HepG2 (cell line): ENCODE measurements around the gene IQGAP2. TPM values are rescaled to one million over a fixed set of nuclear protein-coding genes. Genes with fewer than 3 reads are reported as not detected.
A peak's percentile ranks its signal among the peaks of the same experiment; 100 is the strongest.

Source experiments
- ADNP ChIP-seq: sonication (generic); formaldehyde crosslinking; IDR thresholded peaks from 2 replicates; pipeline ENCODE4 v1.4.0; 2020; ENCODE audit warnings: missing genetic modification reagents
- ARID2 ChIP-seq: sonication (generic); formaldehyde crosslinking; IDR thresholded peaks from 2 replicates; pipeline ENCODE4 v1.8.1; 2022; ENCODE audit warnings: mild to moderate bottlenecking, missing genetic modification reagents, borderline replicate concordance
- CBX1 ChIP-seq: IDR thresholded peaks from one replicate; pipeline ENCODE4 v1.6.1; 2016; ENCODE audit warnings: antibody characterized with exemption, low read depth
- CC2D1A ChIP-seq: sonication (generic); formaldehyde crosslinking; IDR thresholded peaks from 2 replicates; pipeline ENCODE4 v1.8.1; 2023; ENCODE audit warnings: mild to moderate bottlenecking, missing genetic modification reagents
- ETV5 ChIP-seq: IDR thresholded peaks from 2 replicates; pipeline ENCODE4 v1.6.1; 2018; ENCODE audit warnings: missing biosample characterization, missing genetic modification reagents, inconsistent platforms, borderline replicate concordance
- FOXA1 ChIP-seq, 2 experiments: fragments of 450-650 bp in 1 of 2; sonication (generic) in 1 of 2; formaldehyde crosslinking in 1 of 2; IDR thresholded peaks; 2 replicates each; pipeline versions ENCODE4 v1.4.0 to v1.6.1; 2016 to 2020; ENCODE audit warnings: missing genetic modification reagents in 1 of 2
- MIER2 ChIP-seq: IDR thresholded peaks from 2 replicates; pipeline ENCODE4 v1.6.1; 2016; ENCODE audit warnings: missing biosample characterization, missing genetic modification reagents
- MIER3 ChIP-seq: IDR thresholded peaks from 2 replicates; pipeline ENCODE4 v1.6.1; 2016; ENCODE audit warnings: missing compliant biosample characterization, borderline replicate concordance
- MTA3 ChIP-seq: sonication (generic); formaldehyde crosslinking; IDR thresholded peaks from 2 replicates; pipeline ENCODE4 v1.4.0; 2020; ENCODE audit warnings: missing genetic modification reagents
- NAIF1 ChIP-seq: sonication (generic); formaldehyde crosslinking; IDR thresholded peaks from 2 replicates; pipeline ENCODE4 v1.5.0; 2020; ENCODE audit warnings: mild to moderate bottlenecking, missing genetic modification reagents, borderline replicate concordance
- NFKBIZ ChIP-seq: IDR thresholded peaks from 2 replicates; pipeline ENCODE4 v1.6.1; 2018; ENCODE audit warnings: missing genetic modification reagents, missing compliant biosample characterization
- PTBP1 ChIP-seq: fragments of 200-400 bp; formaldehyde crosslinking; IDR thresholded peaks from 2 replicates; pipeline ENCODE4 v1.6.1; 2018; ENCODE audit warnings: low read length, low read depth; ENCODE audit not compliant: poor library complexity, severe bottlenecking
- RBAK ChIP-seq: sonication (generic); formaldehyde crosslinking; IDR thresholded peaks from 2 replicates; pipeline ENCODE4 v1.5.1; 2020; ENCODE audit warnings: mild to moderate bottlenecking, missing genetic modification reagents
- SMAD3 ChIP-seq: sonication (generic); formaldehyde crosslinking; IDR thresholded peaks from 2 replicates; pipeline ENCODE4 v1.4.0; 2020; ENCODE audit warnings: missing genetic modification reagents
- SRY ChIP-seq: sonication (generic); formaldehyde crosslinking; IDR thresholded peaks from 2 replicates; pipeline ENCODE4 v1.8.0; 2022; ENCODE audit warnings: mild to moderate bottlenecking, missing genetic modification reagents
- ZNF354B ChIP-seq: sonication (generic); formaldehyde crosslinking; IDR thresholded peaks from 2 replicates; pipeline ENCODE4 v1.8.0; 2022; ENCODE audit warnings: mild to moderate bottlenecking, missing genetic modification reagents
- ZNF367 ChIP-seq: sonication (generic); formaldehyde crosslinking; IDR thresholded peaks from 2 replicates; pipeline ENCODE4 v1.4.0; 2020; ENCODE audit warnings: missing genetic modification reagents, borderline replicate concordance
- ZNF446 ChIP-seq: sonication (generic); formaldehyde crosslinking; IDR thresholded peaks from 2 replicates; pipeline ENCODE4 v1.5.0; 2020; ENCODE audit warnings: mild to moderate bottlenecking, missing genetic modification reagents
- ZNF7 ChIP-seq: IDR thresholded peaks from 2 replicates; pipeline ENCODE4 v1.6.1; 2016; ENCODE audit warnings: missing biosample characterization, missing genetic modification reagents
- ZSCAN9 ChIP-seq: IDR thresholded peaks from 2 replicates; pipeline ENCODE4 v1.6.1; 2016; ENCODE audit warnings: borderline replicate concordance
- polyA plus RNA-seq, 8 experiments: library from polyadenylated mRNA; depleted of rRNA in 3 of 8; stranded (reverse) in 7 of 8; unstranded in 1 of 8; fragments of >200 nt; fragmentation: Illumina TruSeq in 4 of 8; extraction: Trizol in 4 of 8; gene quantifications; 2 replicates each; pipeline versions ENCODE4 v1.2.1 to v1.2.3, GENCODE V29; 2011 to 2016; ENCODE audit warnings: low read depth in 4 of 8, missing spikeins in 1 of 8, mixed read lengths in 1 of 8; ENCODE audit not compliant: insufficient read depth in 1 of 8
- total RNA-seq, 5 experiments: library from RNA; depleted of rRNA; stranded (reverse); fragments of >200 nt; fragmentation: Illumina TruSeq; extraction: Trizol; gene quantifications; 2 replicates each; pipeline ENCODE4 v1.2.3, GENCODE V29; 2016; ENCODE audit warnings: low read depth in 1 of 5
- TF ChIP-seq, protein P1 (sequence below): sonication (generic); formaldehyde crosslinking; IDR thresholded peaks from 2 replicates; pipeline ENCODE4 v1.4.0; 2020; ENCODE audit warnings: missing genetic modification reagents
- TF ChIP-seq, protein P2 (sequence below): sonication (generic); formaldehyde crosslinking; IDR thresholded peaks from 2 replicates; pipeline ENCODE4 v1.5.0; 2020; ENCODE audit warnings: mild to moderate bottlenecking, low read depth, missing genetic modification reagents, borderline replicate concordance
- TF ChIP-seq, protein P3 (sequence below): sonication (generic); formaldehyde crosslinking; IDR thresholded peaks from 2 replicates; pipeline ENCODE4 v1.4.0; 2020; ENCODE audit warnings: missing genetic modification reagents
- TF ChIP-seq, protein P4 (sequence below): sonication (generic); formaldehyde crosslinking; IDR thresholded peaks from 2 replicates; pipeline ENCODE4 v1.8.1; 2023; ENCODE audit warnings: mild to moderate bottlenecking, missing genetic modification reagents, borderline replicate concordance
- TF ChIP-seq, protein P5 (sequence below): sonication (generic); formaldehyde crosslinking; IDR thresholded peaks from 2 replicates; pipeline ENCODE4 v1.4.0; 2020; ENCODE audit warnings: missing genetic modification reagents

Gene IQGAP2
- total and polyA plus RNA-seq, 2 of the 13 experiments (the other 11 are each of a cell fraction or from before 2014, with no cell fraction given): 35.2 to 83.3 TPM

DNA sequence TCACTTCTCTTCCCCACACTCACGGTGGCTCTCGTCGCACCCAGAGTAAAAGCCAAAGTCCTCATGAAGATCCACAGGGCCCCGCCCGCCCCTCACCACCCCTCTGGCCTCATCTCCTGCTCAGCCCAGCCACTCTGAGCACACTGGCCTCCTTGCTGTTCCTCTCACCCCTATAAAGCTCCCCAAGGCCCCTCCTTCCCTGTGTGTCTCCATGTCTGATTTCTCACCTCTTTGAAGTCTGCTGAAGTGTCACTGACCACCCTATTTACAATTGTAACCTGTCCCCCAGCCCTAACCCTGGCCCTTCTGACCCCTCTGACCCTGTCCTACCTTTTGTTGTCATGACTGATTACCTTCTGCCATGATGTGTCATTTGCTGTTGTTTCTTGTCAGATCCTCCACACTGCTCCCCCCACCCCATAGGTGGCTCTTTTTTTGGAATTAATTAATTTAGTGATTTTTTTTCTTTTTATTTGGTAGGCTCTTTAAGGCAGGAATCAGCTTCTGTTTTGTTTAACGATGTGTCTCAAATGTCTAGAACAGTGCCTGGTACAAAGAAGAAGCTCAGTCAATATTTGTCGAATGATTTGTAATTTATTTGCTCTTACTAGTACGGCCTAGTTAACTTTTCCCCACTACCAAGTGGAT lies 90.2 kb downstream of the IQGAP2 start (continued):
- TF ChIP-seq SMAD3 (CRISPR knock-in tag) (no peak), PTBP1 (no peak), ETV5 (CRISPR knock-in tag) (no peak), ZNF7 (CRISPR knock-in tag) (no peak), MIER2 (CRISPR knock-in tag) (no peak), CBX1 (no peak), RBAK (CRISPR knock-in tag) (no peak), ZNF446 (CRISPR knock-in tag) (no peak), ZNF367 (CRISPR knock-in tag) (no peak), NAIF1 (CRISPR knock-in tag) (no peak), CC2D1A (CRISPR knock-in tag) (no peak), ZNF354B (CRISPR knock-in tag) (no peak), MIER3 (no peak), ADNP (no peak), ARID2 (CRISPR knock-in tag) (no peak), FOXA1 (IDR thresholded peaks at IDR 0.05) (peak; percentile 7; the same call in 1 of the 2 replicates), FOXA1 (CRISPR knock-in tag; IDR thresholded peaks at IDR 0.05) (peak; percentile 64; the same call in 1 of the 2 replicates), MTA3 (no peak), SRY (CRISPR knock-in tag) (no peak), NFKBIZ (CRISPR knock-in tag) (no peak), ZSCAN9 (no peak)
- TF ChIP-seq, protein P1, sequence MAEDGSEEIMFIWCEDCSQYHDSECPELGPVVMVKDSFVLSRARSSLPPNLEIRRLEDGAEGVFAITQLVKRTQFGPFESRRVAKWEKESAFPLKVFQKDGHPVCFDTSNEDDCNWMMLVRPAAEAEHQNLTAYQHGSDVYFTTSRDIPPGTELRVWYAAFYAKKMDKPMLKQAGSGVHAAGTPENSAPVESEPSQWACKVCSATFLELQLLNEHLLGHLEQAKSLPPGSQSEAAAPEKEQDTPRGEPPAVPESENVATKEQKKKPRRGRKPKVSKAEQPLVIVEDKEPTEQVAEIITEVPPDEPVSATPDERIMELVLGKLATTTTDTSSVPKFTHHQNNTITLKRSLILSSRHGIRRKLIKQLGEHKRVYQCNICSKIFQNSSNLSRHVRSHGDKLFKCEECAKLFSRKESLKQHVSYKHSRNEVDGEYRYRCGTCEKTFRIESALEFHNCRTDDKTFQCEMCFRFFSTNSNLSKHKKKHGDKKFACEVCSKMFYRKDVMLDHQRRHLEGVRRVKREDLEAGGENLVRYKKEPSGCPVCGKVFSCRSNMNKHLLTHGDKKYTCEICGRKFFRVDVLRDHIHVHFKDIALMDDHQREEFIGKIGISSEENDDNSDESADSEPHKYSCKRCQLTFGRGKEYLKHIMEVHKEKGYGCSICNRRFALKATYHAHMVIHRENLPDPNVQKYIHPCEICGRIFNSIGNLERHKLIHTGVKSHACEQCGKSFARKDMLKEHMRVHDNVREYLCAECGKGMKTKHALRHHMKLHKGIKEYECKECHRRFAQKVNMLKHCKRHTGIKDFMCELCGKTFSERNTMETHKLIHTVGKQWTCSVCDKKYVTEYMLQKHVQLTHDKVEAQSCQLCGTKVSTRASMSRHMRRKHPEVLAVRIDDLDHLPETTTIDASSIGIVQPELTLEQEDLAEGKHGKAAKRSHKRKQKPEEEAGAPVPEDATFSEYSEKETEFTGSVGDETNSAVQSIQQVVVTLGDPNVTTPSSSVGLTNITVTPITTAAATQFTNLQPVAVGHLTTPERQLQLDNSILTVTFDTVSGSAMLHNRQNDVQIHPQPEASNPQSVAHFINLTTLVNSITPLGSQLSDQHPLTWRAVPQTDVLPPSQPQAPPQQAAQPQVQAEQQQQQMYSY (CRISPR knock-in tag): no peak
- TF ChIP-seq, protein P2, sequence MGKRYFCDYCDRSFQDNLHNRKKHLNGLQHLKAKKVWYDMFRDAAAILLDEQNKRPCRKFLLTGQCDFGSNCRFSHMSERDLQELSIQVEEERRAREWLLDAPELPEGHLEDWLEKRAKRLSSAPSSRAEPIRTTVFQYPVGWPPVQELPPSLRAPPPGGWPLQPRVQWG (CRISPR knock-in tag): no peak
- TF ChIP-seq, protein P3, sequence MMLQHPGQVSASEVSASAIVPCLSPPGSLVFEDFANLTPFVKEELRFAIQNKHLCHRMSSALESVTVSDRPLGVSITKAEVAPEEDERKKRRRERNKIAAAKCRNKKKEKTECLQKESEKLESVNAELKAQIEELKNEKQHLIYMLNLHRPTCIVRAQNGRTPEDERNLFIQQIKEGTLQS: no peak
- TF ChIP-seq, protein P4, sequence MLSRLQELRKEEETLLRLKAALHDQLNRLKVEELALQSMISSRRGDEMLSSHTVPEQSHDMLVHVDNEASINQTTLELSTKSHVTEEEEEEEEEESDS (CRISPR knock-in tag): no peak
- TF ChIP-seq, protein P5, sequence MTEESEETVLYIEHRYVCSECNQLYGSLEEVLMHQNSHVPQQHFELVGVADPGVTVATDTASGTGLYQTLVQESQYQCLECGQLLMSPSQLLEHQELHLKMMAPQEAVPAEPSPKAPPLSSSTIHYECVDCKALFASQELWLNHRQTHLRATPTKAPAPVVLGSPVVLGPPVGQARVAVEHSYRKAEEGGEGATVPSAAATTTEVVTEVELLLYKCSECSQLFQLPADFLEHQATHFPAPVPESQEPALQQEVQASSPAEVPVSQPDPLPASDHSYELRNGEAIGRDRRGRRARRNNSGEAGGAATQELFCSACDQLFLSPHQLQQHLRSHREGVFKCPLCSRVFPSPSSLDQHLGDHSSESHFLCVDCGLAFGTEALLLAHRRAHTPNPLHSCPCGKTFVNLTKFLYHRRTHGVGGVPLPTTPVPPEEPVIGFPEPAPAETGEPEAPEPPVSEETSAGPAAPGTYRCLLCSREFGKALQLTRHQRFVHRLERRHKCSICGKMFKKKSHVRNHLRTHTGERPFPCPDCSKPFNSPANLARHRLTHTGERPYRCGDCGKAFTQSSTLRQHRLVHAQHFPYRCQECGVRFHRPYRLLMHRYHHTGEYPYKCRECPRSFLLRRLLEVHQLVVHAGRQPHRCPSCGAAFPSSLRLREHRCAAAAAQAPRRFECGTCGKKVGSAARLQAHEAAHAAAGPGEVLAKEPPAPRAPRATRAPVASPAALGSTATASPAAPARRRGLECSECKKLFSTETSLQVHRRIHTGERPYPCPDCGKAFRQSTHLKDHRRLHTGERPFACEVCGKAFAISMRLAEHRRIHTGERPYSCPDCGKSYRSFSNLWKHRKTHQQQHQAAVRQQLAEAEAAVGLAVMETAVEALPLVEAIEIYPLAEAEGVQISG: no peak
